ENCODE data around the gene PSMA3. TPM values are rescaled to one million over a fixed set of nuclear protein-coding genes. Genes with fewer than 3 reads are reported as not detected.

PSMA3 gene
- total and polyA plus RNA-seq, 4 donors: 54.6 to 192 (median 113) TPM

DNA sequence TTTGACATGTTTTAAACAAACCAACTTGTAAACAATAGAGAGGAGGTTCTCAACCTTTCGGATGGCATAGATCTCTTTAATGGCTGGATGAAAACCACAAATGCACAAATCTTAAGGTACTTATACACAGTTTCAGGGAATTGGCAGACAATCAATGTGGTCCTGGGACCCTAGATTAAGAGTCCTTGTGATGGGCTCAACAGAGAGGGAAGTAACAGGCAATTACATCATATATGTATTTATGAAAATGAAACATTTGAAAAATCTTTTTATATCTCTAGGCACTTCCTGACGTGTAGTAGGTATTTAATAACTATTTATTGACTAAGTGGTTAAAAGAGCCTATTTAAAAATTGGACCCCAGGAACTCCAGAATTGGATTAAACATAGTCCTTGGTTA is 43.8 kb upstream of the PSMA3 start:
- TF ChIP-seq FOXA1 (IDR thresholded peaks at IDR 0.05) (no peak), TAF1 (conservative IDR thresholded peaks at IDR 0.05) (no peak), HNF4A (conservative IDR thresholded peaks at IDR 0.05) (no peak), GABPA (IDR thresholded peaks at IDR 0.05 in 1 of 2, conservative IDR thresholded peaks at IDR 0.05 in 1 of 2) (no peak), FOXA2 (IDR thresholded peaks at IDR 0.05) (no peak), YY1 (IDR thresholded peaks at IDR 0.05) (no peak), SP1 (IDR thresholded peaks at IDR 0.05) (no peak), HNF4G (IDR thresholded peaks at IDR 0.05) (no peak), RXRA (IDR thresholded peaks at IDR 0.05) (no peak), EGR1 (IDR thresholded peaks at IDR 0.05; ENCODE audit: low read depth in 2 of 2) (no peak), RAD21 (IDR thresholded peaks at IDR 0.05) (no peak), NR2F2 (IDR thresholded peaks at IDR 0.05) (no peak)
- TF ChIP-seq, protein P1, sequence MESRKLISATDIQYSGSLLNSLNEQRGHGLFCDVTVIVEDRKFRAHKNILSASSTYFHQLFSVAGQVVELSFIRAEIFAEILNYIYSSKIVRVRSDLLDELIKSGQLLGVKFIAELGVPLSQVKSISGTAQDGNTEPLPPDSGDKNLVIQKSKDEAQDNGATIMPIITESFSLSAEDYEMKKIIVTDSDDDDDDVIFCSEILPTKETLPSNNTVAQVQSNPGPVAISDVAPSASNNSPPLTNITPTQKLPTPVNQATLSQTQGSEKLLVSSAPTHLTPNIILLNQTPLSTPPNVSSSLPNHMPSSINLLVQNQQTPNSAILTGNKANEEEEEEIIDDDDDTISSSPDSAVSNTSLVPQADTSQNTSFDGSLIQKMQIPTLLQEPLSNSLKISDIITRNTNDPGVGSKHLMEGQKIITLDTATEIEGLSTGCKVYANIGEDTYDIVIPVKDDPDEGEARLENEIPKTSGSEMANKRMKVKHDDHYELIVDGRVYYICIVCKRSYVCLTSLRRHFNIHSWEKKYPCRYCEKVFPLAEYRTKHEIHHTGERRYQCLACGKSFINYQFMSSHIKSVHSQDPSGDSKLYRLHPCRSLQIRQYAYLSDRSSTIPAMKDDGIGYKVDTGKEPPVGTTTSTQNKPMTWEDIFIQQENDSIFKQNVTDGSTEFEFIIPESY (IDR thresholded peaks at IDR 0.05): no peak
- TF ChIP-seq, protein P2, sequence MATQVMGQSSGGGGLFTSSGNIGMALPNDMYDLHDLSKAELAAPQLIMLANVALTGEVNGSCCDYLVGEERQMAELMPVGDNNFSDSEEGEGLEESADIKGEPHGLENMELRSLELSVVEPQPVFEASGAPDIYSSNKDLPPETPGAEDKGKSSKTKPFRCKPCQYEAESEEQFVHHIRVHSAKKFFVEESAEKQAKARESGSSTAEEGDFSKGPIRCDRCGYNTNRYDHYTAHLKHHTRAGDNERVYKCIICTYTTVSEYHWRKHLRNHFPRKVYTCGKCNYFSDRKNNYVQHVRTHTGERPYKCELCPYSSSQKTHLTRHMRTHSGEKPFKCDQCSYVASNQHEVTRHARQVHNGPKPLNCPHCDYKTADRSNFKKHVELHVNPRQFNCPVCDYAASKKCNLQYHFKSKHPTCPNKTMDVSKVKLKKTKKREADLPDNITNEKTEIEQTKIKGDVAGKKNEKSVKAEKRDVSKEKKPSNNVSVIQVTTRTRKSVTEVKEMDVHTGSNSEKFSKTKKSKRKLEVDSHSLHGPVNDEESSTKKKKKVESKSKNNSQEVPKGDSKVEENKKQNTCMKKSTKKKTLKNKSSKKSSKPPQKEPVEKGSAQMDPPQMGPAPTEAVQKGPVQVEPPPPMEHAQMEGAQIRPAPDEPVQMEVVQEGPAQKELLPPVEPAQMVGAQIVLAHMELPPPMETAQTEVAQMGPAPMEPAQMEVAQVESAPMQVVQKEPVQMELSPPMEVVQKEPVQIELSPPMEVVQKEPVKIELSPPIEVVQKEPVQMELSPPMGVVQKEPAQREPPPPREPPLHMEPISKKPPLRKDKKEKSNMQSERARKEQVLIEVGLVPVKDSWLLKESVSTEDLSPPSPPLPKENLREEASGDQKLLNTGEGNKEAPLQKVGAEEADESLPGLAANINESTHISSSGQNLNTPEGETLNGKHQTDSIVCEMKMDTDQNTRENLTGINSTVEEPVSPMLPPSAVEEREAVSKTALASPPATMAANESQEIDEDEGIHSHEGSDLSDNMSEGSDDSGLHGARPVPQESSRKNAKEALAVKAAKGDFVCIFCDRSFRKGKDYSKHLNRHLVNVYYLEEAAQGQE (IDR thresholded peaks at IDR 0.05): no peak
- TF ChIP-seq, protein P3, sequence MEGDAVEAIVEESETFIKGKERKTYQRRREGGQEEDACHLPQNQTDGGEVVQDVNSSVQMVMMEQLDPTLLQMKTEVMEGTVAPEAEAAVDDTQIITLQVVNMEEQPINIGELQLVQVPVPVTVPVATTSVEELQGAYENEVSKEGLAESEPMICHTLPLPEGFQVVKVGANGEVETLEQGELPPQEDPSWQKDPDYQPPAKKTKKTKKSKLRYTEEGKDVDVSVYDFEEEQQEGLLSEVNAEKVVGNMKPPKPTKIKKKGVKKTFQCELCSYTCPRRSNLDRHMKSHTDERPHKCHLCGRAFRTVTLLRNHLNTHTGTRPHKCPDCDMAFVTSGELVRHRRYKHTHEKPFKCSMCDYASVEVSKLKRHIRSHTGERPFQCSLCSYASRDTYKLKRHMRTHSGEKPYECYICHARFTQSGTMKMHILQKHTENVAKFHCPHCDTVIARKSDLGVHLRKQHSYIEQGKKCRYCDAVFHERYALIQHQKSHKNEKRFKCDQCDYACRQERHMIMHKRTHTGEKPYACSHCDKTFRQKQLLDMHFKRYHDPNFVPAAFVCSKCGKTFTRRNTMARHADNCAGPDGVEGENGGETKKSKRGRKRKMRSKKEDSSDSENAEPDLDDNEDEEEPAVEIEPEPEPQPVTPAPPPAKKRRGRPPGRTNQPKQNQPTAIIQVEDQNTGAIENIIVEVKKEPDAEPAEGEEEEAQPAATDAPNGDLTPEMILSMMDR (IDR thresholded peaks at IDR 0.05; ENCODE audit: low read depth, low read length, missing input control): no peak
- TF ChIP-seq, protein P4, sequence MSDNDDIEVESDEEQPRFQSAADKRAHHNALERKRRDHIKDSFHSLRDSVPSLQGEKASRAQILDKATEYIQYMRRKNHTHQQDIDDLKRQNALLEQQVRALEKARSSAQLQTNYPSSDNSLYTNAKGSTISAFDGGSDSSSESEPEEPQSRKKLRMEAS (IDR thresholded peaks at IDR 0.05): no peak
- peak overlapping the region; percentile 78 to 88 (median 86) for H3K4me3 ChIP-seq (ENCODE audit: low read depth in 1 of 3, low read length in 3 of 3)
- no peaks in the 10 kb centered on the region for H3K27me3 ChIP-seq (ENCODE audit: control insufficient read depth in 4 of 4, insufficient read depth in 4 of 4, low read length in 3 of 4)
- no peaks in the 10 kb centered on the region for H3K9me3 ChIP-seq (ENCODE audit: control insufficient read depth in 4 of 4, low read length in 3 of 4)
- H3K9ac ChIP-seq (ENCODE audit: low read depth in 1 of 2, low read length in 2 of 2): peak overlapping the region; percentile 86 to 92
- peaks cover 5 to 21% (median 12%) of the 10 kb centered on the region in 4 donors for H3K4me1 ChIP-seq (ENCODE audit: control insufficient read depth in 4 of 4, insufficient read depth in 4 of 4, low read length in 3 of 4)
- H3K36me3 ChIP-seq (ENCODE audit: control insufficient read depth in 4 of 4, insufficient read depth in 3 of 4, low read depth in 1 of 4, low read length in 3 of 4): peaks cover 0 to 3% (median 0%) of the 10 kb centered on the region in 4 donors
- H3K27ac ChIP-seq (ENCODE audit: low read depth in 1 of 2, low read length in 2 of 2): no peak overlapping the region
- 2% methylated on average over 2 of the region's 2 CpGs for WGBS
- no peak for DNase-seq (ENCODE audit: low spot score)

DNA sequence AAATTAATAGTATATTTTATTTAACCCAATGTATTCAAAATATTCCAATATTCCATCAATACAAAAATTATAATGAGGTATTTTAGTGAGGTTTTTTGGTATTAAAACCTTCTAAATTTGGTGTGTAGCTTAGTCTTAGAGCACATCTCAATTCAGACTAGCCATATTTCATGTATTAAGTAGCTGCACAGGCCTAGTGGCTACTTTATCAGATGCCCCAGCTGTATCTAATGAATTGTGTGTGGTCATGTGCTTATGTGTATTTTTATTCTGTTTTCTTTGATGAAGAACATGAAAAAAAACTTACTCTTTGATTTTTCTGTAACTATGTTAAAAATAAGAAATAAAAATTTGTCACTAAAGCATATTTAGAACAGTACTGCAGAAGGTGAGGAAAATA is 31.5 kb upstream of the PSMA3 start:
- H3K27me3 ChIP-seq (ENCODE audit: control insufficient read depth in 4 of 4, insufficient read depth in 4 of 4, low read length in 3 of 4): no peaks in the 10 kb centered on the region
- TF ChIP-seq RXRA (IDR thresholded peaks at IDR 0.05) (no peak), HNF4G (IDR thresholded peaks at IDR 0.05) (no peak), EGR1 (IDR thresholded peaks at IDR 0.05; ENCODE audit: low read depth in 2 of 2) (no peak), TAF1 (conservative IDR thresholded peaks at IDR 0.05) (no peak), FOXA1 (IDR thresholded peaks at IDR 0.05) (no peak)
- TF ChIP-seq, protein P5, sequence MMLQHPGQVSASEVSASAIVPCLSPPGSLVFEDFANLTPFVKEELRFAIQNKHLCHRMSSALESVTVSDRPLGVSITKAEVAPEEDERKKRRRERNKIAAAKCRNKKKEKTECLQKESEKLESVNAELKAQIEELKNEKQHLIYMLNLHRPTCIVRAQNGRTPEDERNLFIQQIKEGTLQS (IDR thresholded peaks at IDR 0.05): no peak
- TF ChIP-seq, protein P2 (IDR thresholded peaks at IDR 0.05): no peak
- TF ChIP-seq, protein P1 (IDR thresholded peaks at IDR 0.05): no peak
- TF ChIP-seq, protein P4 (IDR thresholded peaks at IDR 0.05): no peak
- H3K4me1 ChIP-seq (ENCODE audit: control insufficient read depth in 4 of 4, insufficient read depth in 4 of 4, low read length in 3 of 4): no peaks in the 10 kb centered on the region
- H3K36me3 ChIP-seq (ENCODE audit: control insufficient read depth in 4 of 4, insufficient read depth in 3 of 4, low read depth in 1 of 4, low read length in 3 of 4): peaks cover 10 to 36% (median 29%) of the 10 kb centered on the region in 4 donors
- no peak overlapping the region for H3K9ac ChIP-seq (ENCODE audit: low read depth in 1 of 2, low read length in 2 of 2)
- H3K4me3 ChIP-seq (ENCODE audit: low read depth in 1 of 3, low read length in 3 of 3): no peak overlapping the region
- DNase-seq (ENCODE audit: low spot score): no peak
- H3K27ac ChIP-seq (ENCODE audit: low read depth in 1 of 2, low read length in 2 of 2): no peak overlapping the region
- no peaks in the 10 kb centered on the region for H3K9me3 ChIP-seq (ENCODE audit: control insufficient read depth in 4 of 4, low read length in 3 of 4)
